ENCODE data around the gene MRPL10.

Gene MRPL10

GRCh38 chr17:47831003-47831933 lies at the start of gene MRPL10, which contains the start of gene LRRC46:
TSS of gene MRPL10 (minus strand) at chr17:47831541. CDS start at chr17:47831511, 30 bp downstream.
TSS of gene LRRC46 (plus strand) at chr17:47831670. CDS start at chr17:47831990, 320 bp downstream.
- Histone ChIP-seq H3K36me3 (ENCODE audit: insufficient read depth, insufficient read length, low read length) (peaks cover 49% of the 10 kb centered on the region), H3K27me3 (ENCODE audit: insufficient read depth, insufficient read length) (no peaks in the 10 kb centered on the region), H3K4me1 (ENCODE audit: insufficient read depth, insufficient read length) (no peaks in the 10 kb centered on the region), H3K9ac (ENCODE audit: insufficient read length, low read depth) (peak within 1 kb of the TSS; percentile 98), H3K4me3 (ENCODE audit: insufficient read length, low read depth) (peak within 1 kb of the TSS; percentile 100), H3K9me3 (ENCODE audit: insufficient read depth, low read length) (no peaks in the 10 kb centered on the region)
- peak; percentile 75 for DNase-seq (ENCODE audit: low read depth, low spot score)
- TF ChIP-seq YY1 (IDR thresholded peaks at IDR 0.05; ENCODE audit: insufficient read depth, insufficient read length) (peak; percentile 57), ZNF274 (IDR thresholded peaks at IDR 0.05; ENCODE audit: low read depth, low read length) (no peak)

DNA sequence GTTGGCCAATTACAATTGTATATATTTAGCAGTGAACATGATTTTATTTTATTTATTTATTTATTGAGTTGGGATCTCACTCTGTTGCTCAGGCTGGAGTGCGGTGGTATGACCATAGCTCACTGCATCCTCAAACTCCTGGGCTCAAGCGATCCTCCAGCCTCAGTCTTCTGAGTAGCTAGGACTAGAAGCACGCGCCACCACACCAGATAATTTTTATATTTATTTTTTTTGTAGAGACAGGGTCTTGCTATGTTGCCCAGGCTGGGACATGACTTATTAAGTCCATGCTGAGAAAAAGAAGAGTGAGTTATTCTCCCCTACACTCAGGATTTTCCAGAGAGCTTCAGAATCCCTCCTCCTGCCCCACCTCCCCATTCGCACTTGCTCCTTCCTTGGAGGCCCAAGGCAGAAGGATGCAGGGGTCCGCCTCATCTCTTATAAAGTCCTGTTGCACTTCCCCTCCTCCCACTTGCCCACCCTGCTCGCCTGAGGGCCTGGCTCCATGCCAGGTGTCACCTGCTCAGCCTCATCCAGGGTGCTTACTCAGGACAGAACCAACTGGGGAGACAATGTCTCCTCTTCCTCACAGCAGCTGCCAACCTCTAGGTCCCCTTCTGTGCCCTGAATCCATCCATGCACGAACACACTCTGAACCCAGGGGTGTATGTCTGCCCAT lies 48.6 kb upstream of the MRPL10 start:
- no peak for DNase-seq (ENCODE audit: low read depth, low spot score)
- Histone ChIP-seq H3K9me3 (ENCODE audit: insufficient read depth, low read length) (no peaks in the 10 kb centered on the region), H3K9ac (ENCODE audit: insufficient read length, low read depth) (no peak overlapping the region), H3K4me3 (ENCODE audit: insufficient read length, low read depth) (no peak overlapping the region), H3K36me3 (ENCODE audit: insufficient read depth, insufficient read length, low read length) (no peaks in the 10 kb centered on the region), H3K27me3 (ENCODE audit: insufficient read depth, insufficient read length) (no peaks in the 10 kb centered on the region), H3K4me1 (ENCODE audit: insufficient read depth, insufficient read length) (peaks cover 26% of the 10 kb centered on the region)
- TF ChIP-seq SUZ12 (IDR thresholded peaks at IDR 0.05; ENCODE audit: extremely low read depth, insufficient read depth, insufficient read length) (no peak), YY1 (IDR thresholded peaks at IDR 0.05; ENCODE audit: insufficient read depth, insufficient read length) (no peak), ZNF274 (IDR thresholded peaks at IDR 0.05; ENCODE audit: low read depth, low read length) (no peak)

DNA sequence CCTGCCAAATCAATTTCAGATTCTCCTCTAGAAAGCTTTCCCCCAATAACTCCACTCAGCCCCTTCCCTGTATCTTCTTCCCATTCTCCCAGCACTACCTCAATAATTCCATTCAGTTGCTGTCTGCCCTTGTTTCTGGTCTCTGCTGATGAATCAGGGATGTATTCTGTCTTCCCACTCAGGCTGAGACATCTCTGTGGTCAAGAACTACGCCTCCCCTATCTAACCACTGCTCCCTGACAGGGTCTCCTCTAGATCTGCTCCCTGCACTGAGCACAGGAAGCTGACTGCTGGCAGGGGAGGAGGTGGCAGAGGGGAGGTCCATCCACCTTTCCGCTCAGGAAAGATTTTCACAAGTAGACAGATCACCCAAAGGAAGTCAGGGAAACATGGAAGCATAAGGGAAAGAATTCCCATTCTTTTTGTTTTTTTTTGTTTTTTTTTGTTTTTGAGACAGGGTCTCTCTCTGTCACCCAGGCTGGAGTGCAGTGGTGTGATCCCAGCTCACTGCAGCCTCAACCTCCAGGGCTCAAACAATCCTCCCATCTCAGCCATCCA lies 47.8 kb upstream of the MRPL10 start:
- Histone ChIP-seq H3K36me3 (ENCODE audit: insufficient read depth, insufficient read length, low read length) (no peaks in the 10 kb centered on the region), H3K9ac (ENCODE audit: insufficient read length, low read depth) (no peak overlapping the region), H3K9me3 (ENCODE audit: insufficient read depth, low read length) (no peaks in the 10 kb centered on the region), H3K27me3 (ENCODE audit: insufficient read depth, insufficient read length) (no peaks in the 10 kb centered on the region), H3K4me1 (ENCODE audit: insufficient read depth, insufficient read length) (peaks cover 21% of the 10 kb centered on the region), H3K4me3 (ENCODE audit: insufficient read length, low read depth) (no peak overlapping the region)
- DNase-seq (ENCODE audit: low read depth, low spot score) = no peak
- TF ChIP-seq YY1 (IDR thresholded peaks at IDR 0.05; ENCODE audit: insufficient read depth, insufficient read length) (no peak), ZNF274 (IDR thresholded peaks at IDR 0.05; ENCODE audit: low read depth, low read length) (no peak), SUZ12 (IDR thresholded peaks at IDR 0.05; ENCODE audit: extremely low read depth, insufficient read depth, insufficient read length) (no peak)

- no peaks in the 10 kb centered on the region for H3K27me3 ChIP-seq (ENCODE audit: insufficient read depth, insufficient read length)
- H3K4me1 ChIP-seq (ENCODE audit: insufficient read depth, insufficient read length) = peaks cover 22% of the 10 kb centered on the region
- TF ChIP-seq ZNF274 (IDR thresholded peaks at IDR 0.05; ENCODE audit: low read depth, low read length) (no peak), SUZ12 (IDR thresholded peaks at IDR 0.05; ENCODE audit: extremely low read depth, insufficient read depth, insufficient read length) (no peak)
- H3K9me3 ChIP-seq (ENCODE audit: insufficient read depth, low read length) = no peaks in the 10 kb centered on the region
- no peak for DNase-seq (ENCODE audit: low read depth, low spot score)
- H3K36me3 ChIP-seq (ENCODE audit: insufficient read depth, insufficient read length, low read length) = no peaks in the 10 kb centered on the region
- peak overlapping the region; percentile 0 for H3K9ac ChIP-seq (ENCODE audit: insufficient read length, low read depth)
- no peak overlapping the region for H3K4me3 ChIP-seq (ENCODE audit: insufficient read length, low read depth)
Measured at GRCh38 chr17:47878203-47879027, 47.1 kb upstream of the MRPL10 start.

GRCh38 chr17:47877368-47878034 lies 46.2 kb upstream of the MRPL10 start:
- H3K4me1 ChIP-seq (ENCODE audit: insufficient read depth, insufficient read length) = peaks cover 27% of the 10 kb centered on the region
- no peaks in the 10 kb centered on the region for H3K9me3 ChIP-seq (ENCODE audit: insufficient read depth, low read length)
- no peak overlapping the region for H3K4me3 ChIP-seq (ENCODE audit: insufficient read length, low read depth)
- H3K9ac ChIP-seq (ENCODE audit: insufficient read length, low read depth) = no peak overlapping the region
- no peaks in the 10 kb centered on the region for H3K36me3 ChIP-seq (ENCODE audit: insufficient read depth, insufficient read length, low read length)
- DNase-seq (ENCODE audit: low read depth, low spot score) = no peak
- no peaks in the 10 kb centered on the region for H3K27me3 ChIP-seq (ENCODE audit: insufficient read depth, insufficient read length)
- TF ChIP-seq SUZ12 (IDR thresholded peaks at IDR 0.05; ENCODE audit: extremely low read depth, insufficient read depth, insufficient read length) (no peak), YY1 (IDR thresholded peaks at IDR 0.05; ENCODE audit: insufficient read depth, insufficient read length) (no peak), ZNF274 (IDR thresholded peaks at IDR 0.05; ENCODE audit: low read depth, low read length) (no peak)
